Measurements from ENCODE around the gene CNKSR1. TPM values are rescaled to one million over a fixed set of nuclear protein-coding genes. Genes with fewer than 3 reads are reported as not detected.

The CNKSR1 gene
- total and polyA plus RNA-seq, 2 of the 13 experiments (the other 11 are each of a cell fraction or from before 2014, with no cell fraction given), result 3.4 to 8.9 TPM

DNA sequence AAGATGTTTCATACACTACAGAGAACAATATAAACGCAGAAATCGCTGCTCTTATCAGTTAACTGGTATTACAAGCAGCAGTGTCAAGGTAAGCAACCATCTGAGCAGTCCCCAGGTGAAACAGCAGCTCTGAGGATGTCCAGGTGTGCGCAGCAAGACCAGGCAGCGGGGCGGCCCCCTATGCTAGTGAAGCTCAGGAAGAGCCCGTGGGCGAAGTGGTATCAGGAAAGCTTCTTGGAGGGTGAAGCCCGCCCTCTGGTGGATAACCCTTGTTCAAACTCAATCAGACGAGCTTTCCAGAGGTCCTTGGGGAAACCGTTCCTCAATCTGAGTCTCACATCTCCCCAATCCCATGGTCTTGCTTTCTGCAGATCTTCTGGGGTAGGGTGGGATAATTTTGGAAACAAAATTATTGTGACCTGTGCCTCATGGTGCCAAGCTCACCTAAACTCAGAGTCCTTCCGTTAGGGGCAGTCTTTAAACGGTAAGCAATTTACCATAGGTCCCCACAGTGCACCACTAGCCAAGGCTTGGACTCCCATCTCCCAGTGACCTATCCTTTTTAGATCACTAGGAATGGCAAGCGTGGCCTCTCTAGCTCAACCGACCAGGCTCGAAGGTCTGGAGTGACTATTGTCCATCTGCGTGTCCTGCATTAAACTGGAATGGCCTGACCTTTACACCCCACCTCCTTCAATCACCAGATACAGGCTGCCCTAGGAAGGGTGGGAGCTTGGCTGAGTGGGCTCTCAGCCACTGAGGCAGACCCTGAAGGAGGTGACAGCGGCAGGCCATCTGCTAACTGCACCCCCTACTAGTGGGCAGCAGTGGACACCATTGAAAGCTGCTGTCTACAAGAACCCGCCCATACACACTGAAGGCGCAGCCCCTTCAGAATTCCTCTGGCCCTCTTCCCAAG is 32.0 kb upstream of the CNKSR1 start (continued):
- TF ChIP-seq SPEN (CRISPR knock-in tag; IDR thresholded peaks at IDR 0.05; ENCODE audit: low read depth) (no peak), ZSCAN21 (CRISPR knock-in tag; IDR thresholded peaks at IDR 0.05; ENCODE audit: borderline replicate concordance) (no peak), NFATC3 (CRISPR knock-in tag; IDR thresholded peaks at IDR 0.05) (no peak), KLF11 (CRISPR knock-in tag; IDR thresholded peaks at IDR 0.05) (no peak), SMC3 (IDR thresholded peaks at IDR 0.05; ENCODE audit: low read length) (peak; percentile 90), REL (CRISPR knock-in tag; conservative IDR thresholded peaks at IDR 0.05) (no peak), BHLHE40 (IDR thresholded peaks at IDR 0.05; ENCODE audit: low read length) (no peak), STAG1 (CRISPR knock-in tag; IDR thresholded peaks at IDR 0.05) (peak; percentile 81), ZNF343 (CRISPR knock-in tag; IDR thresholded peaks at IDR 0.05) (no peak), ZNF282 (IDR thresholded peaks at IDR 0.05; ENCODE audit: partially characterized antibody) (no peak), PLRG1 (conservative IDR thresholded peaks at IDR 0.05) (no peak), ZNF746 (CRISPR knock-in tag; IDR thresholded peaks at IDR 0.05) (no peak), ZNF335 (CRISPR knock-in tag; IDR thresholded peaks at IDR 0.05) (no peak), ISL2 (CRISPR knock-in tag; IDR thresholded peaks at IDR 0.05) (no peak), ZNF775 (CRISPR knock-in tag; IDR thresholded peaks at IDR 0.05; ENCODE audit: borderline replicate concordance) (no peak)
- TF ChIP-seq, protein P1, sequence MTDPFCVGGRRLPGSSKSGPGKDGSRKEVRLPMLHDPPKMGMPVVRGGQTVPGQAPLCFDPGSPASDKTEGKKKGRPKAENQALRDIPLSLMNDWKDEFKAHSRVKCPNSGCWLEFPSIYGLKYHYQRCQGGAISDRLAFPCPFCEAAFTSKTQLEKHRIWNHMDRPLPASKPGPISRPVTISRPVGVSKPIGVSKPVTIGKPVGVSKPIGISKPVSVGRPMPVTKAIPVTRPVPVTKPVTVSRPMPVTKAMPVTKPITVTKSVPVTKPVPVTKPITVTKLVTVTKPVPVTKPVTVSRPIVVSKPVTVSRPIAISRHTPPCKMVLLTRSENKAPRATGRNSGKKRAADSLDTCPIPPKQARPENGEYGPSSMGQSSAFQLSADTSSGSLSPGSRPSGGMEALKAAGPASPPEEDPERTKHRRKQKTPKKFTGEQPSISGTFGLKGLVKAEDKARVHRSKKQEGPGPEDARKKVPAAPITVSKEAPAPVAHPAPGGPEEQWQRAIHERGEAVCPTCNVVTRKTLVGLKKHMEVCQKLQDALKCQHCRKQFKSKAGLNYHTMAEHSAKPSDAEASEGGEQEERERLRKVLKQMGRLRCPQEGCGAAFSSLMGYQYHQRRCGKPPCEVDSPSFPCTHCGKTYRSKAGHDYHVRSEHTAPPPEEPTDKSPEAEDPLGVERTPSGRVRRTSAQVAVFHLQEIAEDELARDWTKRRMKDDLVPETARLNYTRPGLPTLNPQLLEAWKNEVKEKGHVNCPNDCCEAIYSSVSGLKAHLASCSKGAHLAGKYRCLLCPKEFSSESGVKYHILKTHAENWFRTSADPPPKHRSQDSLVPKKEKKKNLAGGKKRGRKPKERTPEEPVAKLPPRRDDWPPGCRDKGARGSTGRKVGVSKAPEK (CRISPR knock-in tag; IDR thresholded peaks at IDR 0.05; ENCODE audit: borderline replicate concordance), result no peak
- TF ChIP-seq, protein P2, sequence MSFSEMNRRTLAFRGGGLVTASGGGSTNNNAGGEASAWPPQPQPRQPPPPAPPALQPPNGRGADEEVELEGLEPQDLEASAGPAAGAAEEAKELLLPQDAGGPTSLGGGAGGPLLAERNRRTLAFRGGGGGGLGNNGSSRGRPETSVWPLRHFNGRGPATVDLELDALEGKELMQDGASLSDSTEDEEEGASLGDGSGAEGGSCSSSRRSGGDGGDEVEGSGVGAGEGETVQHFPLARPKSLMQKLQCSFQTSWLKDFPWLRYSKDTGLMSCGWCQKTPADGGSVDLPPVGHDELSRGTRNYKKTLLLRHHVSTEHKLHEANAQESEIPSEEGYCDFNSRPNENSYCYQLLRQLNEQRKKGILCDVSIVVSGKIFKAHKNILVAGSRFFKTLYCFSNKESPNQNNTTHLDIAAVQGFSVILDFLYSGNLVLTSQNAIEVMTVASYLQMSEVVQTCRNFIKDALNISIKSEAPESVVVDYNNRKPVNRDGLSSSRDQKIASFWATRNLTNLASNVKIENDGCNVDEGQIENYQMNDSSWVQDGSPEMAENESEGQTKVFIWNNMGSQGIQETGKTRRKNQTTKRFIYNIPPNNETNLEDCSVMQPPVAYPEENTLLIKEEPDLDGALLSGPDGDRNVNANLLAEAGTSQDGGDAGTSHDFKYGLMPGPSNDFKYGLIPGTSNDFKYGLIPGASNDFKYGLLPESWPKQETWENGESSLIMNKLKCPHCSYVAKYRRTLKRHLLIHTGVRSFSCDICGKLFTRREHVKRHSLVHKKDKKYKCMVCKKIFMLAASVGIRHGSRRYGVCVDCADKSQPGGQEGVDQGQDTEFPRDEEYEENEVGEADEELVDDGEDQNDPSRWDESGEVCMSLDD (CRISPR knock-in tag; IDR thresholded peaks at IDR 0.05; ENCODE audit: borderline replicate concordance), result no peak
- TF ChIP-seq, protein P3, sequence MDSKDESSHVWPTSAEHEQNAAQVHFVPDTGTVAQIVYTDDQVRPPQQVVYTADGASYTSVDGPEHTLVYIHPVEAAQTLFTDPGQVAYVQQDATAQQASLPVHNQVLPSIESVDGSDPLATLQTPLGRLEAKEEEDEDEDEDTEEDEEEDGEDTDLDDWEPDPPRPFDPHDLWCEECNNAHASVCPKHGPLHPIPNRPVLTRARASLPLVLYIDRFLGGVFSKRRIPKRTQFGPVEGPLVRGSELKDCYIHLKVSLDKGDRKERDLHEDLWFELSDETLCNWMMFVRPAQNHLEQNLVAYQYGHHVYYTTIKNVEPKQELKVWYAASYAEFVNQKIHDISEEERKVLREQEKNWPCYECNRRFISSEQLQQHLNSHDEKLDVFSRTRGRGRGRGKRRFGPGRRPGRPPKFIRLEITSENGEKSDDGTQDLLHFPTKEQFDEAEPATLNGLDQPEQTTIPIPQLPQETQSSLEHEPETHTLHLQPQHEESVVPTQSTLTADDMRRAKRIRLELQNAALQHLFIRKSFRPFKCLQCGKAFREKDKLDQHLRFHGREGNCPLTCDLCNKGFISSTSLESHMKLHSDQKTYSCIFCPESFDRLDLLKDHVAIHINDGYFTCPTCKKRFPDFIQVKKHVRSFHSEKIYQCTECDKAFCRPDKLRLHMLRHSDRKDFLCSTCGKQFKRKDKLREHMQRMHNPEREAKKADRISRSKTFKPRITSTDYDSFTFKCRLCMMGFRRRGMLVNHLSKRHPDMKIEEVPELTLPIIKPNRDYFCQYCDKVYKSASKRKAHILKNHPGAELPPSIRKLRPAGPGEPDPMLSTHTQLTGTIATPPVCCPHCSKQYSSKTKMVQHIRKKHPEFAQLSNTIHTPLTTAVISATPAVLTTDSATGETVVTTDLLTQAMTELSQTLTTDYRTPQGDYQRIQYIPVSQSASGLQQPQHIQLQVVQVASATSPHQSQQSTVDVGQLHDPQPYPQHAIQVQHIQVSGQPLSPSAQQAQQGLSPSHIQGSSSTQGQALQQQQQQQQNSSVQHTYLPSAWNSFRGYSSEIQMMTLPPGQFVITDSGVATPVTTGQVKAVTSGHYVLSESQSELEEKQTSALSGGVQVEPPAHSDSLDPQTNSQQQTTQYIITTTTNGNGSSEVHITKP (CRISPR knock-in tag; IDR thresholded peaks at IDR 0.05; ENCODE audit: low read depth), result 0 out of 2 replicates have a peak, but pooled peaks have one; percentile 48
- TF ChIP-seq, protein P4, sequence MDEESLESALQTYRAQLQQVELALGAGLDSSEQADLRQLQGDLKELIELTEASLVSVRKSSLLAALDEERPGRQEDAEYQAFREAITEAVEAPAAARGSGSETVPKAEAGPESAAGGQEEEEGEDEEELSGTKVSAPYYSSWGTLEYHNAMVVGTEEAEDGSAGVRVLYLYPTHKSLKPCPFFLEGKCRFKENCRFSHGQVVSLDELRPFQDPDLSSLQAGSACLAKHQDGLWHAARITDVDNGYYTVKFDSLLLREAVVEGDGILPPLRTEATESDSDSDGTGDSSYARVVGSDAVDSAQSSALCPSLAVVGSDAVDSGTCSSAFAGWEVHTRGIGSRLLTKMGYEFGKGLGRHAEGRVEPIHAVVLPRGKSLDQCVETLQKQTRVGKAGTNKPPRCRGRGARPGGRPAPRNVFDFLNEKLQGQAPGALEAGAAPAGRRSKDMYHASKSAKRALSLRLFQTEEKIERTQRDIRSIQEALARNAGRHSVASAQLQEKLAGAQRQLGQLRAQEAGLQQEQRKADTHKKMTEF (CRISPR knock-in tag; IDR thresholded peaks at IDR 0.05), result no peak

Measured in HepG2 (cell line).